ENCODE measurements around the gene C1orf74. TPM values are rescaled to one million over a fixed set of nuclear protein-coding genes. Genes with fewer than 3 reads are reported as not detected.

C1orf74 gene
- total RNA-seq, 2 experiments from 2014 or later: 1.9 to 2.0 TPM

DNA sequence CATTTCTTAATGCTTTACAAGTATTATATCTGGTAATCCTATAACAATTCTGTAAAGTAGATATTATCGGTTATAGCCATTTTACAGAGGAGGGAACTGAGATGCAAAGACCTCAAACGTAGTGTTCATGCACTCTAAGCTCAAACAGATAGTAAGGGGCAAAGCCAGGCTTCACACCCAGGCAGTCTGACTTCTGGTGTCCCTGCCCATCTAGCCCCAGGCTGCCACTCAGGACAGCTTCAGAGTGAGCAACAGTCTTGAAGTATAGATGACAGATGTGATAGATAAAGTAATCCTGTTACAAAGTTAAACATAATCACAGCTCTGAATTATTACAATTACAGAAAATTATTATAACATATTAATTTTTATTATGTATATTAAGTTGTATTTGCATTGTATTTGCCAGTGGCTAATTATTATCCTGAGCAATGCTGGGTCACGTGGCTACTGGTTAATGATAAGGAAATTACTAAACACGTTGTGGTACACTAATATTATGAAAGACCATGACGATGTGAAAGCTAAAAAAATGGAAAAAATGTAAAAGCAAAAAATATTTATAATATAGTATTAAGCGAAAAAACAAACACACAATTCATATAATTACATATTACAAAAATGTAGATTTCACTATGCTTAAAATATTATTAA is 34.6 kb downstream of the C1orf74 start:
- Mint-ChIP-seq H3K9me3 (no peaks in the 10 kb centered on the region), H3K27me3 (no peaks in the 10 kb centered on the region), H3K4me3 (peak overlapping the region; percentile 11), H3K36me3 (ENCODE audit: low read depth) (peaks cover 2% of the 10 kb centered on the region), H3K27ac (peak overlapping the region; percentile 84), H3K4me1 (peaks cover 70% of the 10 kb centered on the region)
- POLR2A ChIA-PET: interaction anchor here (0.6 kb wide), 1 partner anchor 50 kb away, joined by 3 read pairs; no protein-coding TSS in a partner anchor
- CTCF ChIA-PET: interaction anchor here (1.2 to 2.6 kb wide), 10 partner anchors 9 to 187 kb away, joined by 3 to 34 read pairs (median 6); no protein-coding TSS in a partner anchor
- no peak for DNase-seq

DNA sequence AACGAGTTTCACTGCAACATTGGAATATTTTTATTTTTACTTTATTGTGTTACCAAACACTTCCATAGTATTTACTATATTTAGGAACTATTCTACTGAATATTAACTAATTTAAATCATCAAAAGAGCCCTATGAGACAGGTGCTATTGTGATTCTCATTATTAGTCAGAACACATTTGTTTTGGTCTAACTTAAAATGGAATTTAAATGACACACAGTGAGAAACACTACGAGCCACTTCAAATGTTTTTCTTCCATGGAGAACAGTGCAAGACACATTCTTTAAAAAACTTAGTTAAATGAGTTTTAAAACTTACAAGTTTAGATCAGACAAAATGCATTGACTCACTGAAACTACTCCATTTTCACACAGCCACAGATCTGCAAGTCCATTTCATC is 35.2 kb downstream of the C1orf74 start:
- no peak for DNase-seq
- CTCF ChIA-PET: interaction anchor here (0.7 to 2.6 kb wide), 17 partner anchors 9 to 186 kb away, joined by 3 to 34 read pairs (median 6); partner anchors contain the start of gene TRAF3IP3
- Mint-ChIP-seq H3K4me1 (peaks cover 68% of the 10 kb centered on the region), H3K27me3 (no peaks in the 10 kb centered on the region), H3K9me3 (no peaks in the 10 kb centered on the region), H3K27ac (peak overlapping the region; percentile 84), H3K36me3 (ENCODE audit: low read depth) (peaks cover 2% of the 10 kb centered on the region), H3K4me3 (peak overlapping the region; percentile 11)
- POLR2A ChIA-PET: interaction anchor here (0.6 kb wide), 1 partner anchor 50 kb away, joined by 3 read pairs; no protein-coding TSS in a partner anchor

GRCh38 chr1:209748620-209749019 is 35.7 kb downstream of the C1orf74 start:
- H3K4me3 Mint-ChIP-seq: peak overlapping the region; percentile 70
- no peaks in the 10 kb centered on the region for H3K27me3 Mint-ChIP-seq
- POLR2A ChIA-PET: no interaction called here
- H3K36me3 Mint-ChIP-seq (ENCODE audit: low read depth): peaks cover 2% of the 10 kb centered on the region
- CTCF ChIA-PET: interaction anchor here (0.7 to 2.6 kb wide), 34 partner anchors 9 to 185 kb away, joined by 3 to 34 read pairs (median 6); partner anchors contain the start of genes C1orf74, G0S2 and TRAF3IP3
- peak overlapping the region; percentile 96 for H3K27ac Mint-ChIP-seq
- no peak for DNase-seq
- peaks cover 64% of the 10 kb centered on the region for H3K4me1 Mint-ChIP-seq
- no peaks in the 10 kb centered on the region for H3K9me3 Mint-ChIP-seq

DNA sequence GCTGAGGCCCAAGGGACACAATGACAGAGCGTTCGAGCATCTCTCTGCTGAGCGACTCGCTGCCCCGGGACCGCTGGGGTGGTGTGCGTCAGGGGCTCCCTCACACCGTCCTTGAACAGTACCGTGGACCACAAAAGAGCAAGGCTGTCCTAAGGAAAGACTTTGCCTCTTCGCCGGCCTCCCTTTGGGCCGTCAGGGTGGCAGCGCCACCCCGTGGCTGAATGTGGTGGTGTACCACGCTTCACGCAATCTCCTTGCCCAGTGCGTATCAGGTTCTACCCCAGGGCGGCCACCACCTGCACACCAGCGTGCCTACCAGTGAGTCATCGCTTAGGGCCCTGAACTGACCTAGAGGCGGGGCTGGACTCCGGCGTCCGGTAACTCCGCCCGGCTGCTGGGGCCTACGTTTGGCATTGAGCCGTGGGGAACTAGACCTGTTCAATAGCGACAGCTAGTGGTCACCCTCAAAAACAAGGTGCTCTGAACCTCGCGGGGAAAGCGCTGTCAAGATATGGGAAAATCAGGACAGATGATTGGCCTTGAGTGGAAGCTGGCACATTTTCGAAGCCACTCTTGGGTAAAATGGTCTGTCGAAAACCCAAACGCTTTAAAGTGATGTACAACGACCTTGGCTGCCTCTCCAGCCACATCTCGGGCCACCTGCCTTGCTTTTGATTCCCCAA is 36.6 kb downstream of the C1orf74 start:
- Mint-ChIP-seq H3K27me3 (no peaks in the 10 kb centered on the region), H3K36me3 (ENCODE audit: low read depth) (peaks cover 2% of the 10 kb centered on the region), H3K4me3 (peak overlapping the region; percentile 70), H3K9me3 (no peaks in the 10 kb centered on the region), H3K27ac (peak overlapping the region; percentile 96), H3K4me1 (peaks cover 62% of the 10 kb centered on the region)
- peak; percentile 81 for DNase-seq
- ChIA-PET CTCF (interaction anchor here (0.7 to 2.6 kb wide), 34 partner anchors 10 to 185 kb away, joined by 3 to 34 read pairs (median 6); partner anchors contain the start of genes C1orf74, G0S2 and TRAF3IP3), POLR2A (no interaction called here)

DNA sequence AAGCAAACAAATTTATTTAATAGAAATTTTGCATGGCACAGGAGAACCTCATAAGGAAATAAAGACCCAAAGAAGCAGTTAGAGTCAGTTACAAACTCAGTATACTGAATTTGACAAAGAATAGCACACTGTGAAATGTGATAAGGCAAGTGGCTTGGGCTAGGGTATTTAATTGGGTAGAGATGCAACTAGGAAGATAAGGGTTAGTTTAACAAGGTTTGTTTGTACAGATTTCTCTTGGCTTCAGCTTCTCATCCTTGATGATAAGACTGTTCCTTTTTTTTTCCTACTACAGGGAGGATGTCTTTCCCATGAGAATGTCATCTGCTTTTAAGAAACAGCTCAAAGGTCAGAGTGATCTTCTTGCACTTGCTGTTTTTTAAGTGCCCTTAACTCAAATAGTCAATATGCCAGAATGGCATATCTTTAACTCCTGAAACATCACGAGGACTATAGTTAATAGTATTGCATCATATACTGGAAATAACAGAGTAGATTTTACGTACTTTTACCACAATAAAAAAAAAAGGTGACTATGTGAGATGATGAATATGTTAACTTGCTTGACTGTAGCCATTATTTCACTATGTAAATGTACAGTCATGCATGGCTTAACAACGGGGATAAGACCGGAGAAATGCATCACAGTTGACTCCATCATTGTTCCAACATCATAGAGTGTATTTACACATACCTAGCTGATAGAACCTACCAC is 37.8 kb downstream of the C1orf74 start:
- ChIA-PET CTCF (interaction anchor here (0.5 to 2.4 kb wide), 8 partner anchors 10 to 177 kb away, joined by 3 to 13 read pairs (median 3); no protein-coding TSS in a partner anchor), POLR2A (interaction anchor here (0.6 kb wide), 1 partner anchor 43 kb away, joined by 3 read pairs; no protein-coding TSS in a partner anchor)
- Mint-ChIP-seq H3K27me3 (no peaks in the 10 kb centered on the region), H3K4me3 (no peak overlapping the region), H3K36me3 (ENCODE audit: low read depth) (peaks cover 2% of the 10 kb centered on the region), H3K9me3 (no peaks in the 10 kb centered on the region), H3K4me1 (peaks cover 55% of the 10 kb centered on the region), H3K27ac (peak overlapping the region; percentile 19)
- DNase-seq: no peak

- POLR2A ChIA-PET: no interaction called here
- DNase-seq: no peak
- H3K36me3 Mint-ChIP-seq (ENCODE audit: low read depth): no peaks in the 10 kb centered on the region
- CTCF ChIA-PET: interaction anchor here (1.0 to 1.8 kb wide), 4 partner anchors 9 to 15 kb away, joined by 3 to 7 read pairs (median 4); partner anchors contain the start of gene TRAF3IP3
- no peak overlapping the region for H3K27ac Mint-ChIP-seq
- no peaks in the 10 kb centered on the region for H3K9me3 Mint-ChIP-seq
- peaks cover 31% of the 10 kb centered on the region for H3K4me1 Mint-ChIP-seq
- H3K27me3 Mint-ChIP-seq: no peaks in the 10 kb centered on the region
- H3K4me3 Mint-ChIP-seq: no peak overlapping the region
Measured at GRCh38 chr1:209743145-209743482, 41.2 kb downstream of the C1orf74 start.

- no peak overlapping the region for H3K4me3 Mint-ChIP-seq
- H3K9me3 Mint-ChIP-seq: no peaks in the 10 kb centered on the region
- no peaks in the 10 kb centered on the region for H3K36me3 Mint-ChIP-seq (ENCODE audit: low read depth)
- CTCF ChIA-PET: interaction anchor here (1.0 to 1.8 kb wide), 4 partner anchors 8 to 15 kb away, joined by 3 to 7 read pairs (median 4); partner anchors contain the start of gene TRAF3IP3
- H3K4me1 Mint-ChIP-seq: peaks cover 26% of the 10 kb centered on the region
- DNase-seq: no peak
- POLR2A ChIA-PET: no interaction called here
- no peak overlapping the region for H3K27ac Mint-ChIP-seq
- H3K27me3 Mint-ChIP-seq: no peaks in the 10 kb centered on the region
Measured at GRCh38 chr1:209742409-209743144, 41.8 kb downstream of the C1orf74 start.

GRCh38 chr1:209741889-209742288 is 42.5 kb downstream of the C1orf74 start:
- no peak for DNase-seq
- peaks cover 20% of the 10 kb centered on the region for H3K4me1 Mint-ChIP-seq
- POLR2A ChIA-PET: no interaction called here
- CTCF ChIA-PET: interaction anchor here (1.0 kb wide), 1 partner anchor 35 kb away, joined by 6 read pairs; no protein-coding TSS in a partner anchor
- H3K9me3 Mint-ChIP-seq: no peaks in the 10 kb centered on the region
- H3K36me3 Mint-ChIP-seq (ENCODE audit: low read depth): no peaks in the 10 kb centered on the region
- H3K27ac Mint-ChIP-seq: no peak overlapping the region
- H3K27me3 Mint-ChIP-seq: no peaks in the 10 kb centered on the region
- H3K4me3 Mint-ChIP-seq: no peak overlapping the region

GRCh38 chr1:209741193-209741592 is 43.2 kb downstream of the C1orf74 start:
- DNase-seq: no peak
- peaks cover 17% of the 10 kb centered on the region for H3K4me1 Mint-ChIP-seq
- no peaks in the 10 kb centered on the region for H3K36me3 Mint-ChIP-seq (ENCODE audit: low read depth)
- H3K9me3 Mint-ChIP-seq: no peaks in the 10 kb centered on the region
- no peak overlapping the region for H3K4me3 Mint-ChIP-seq
- ChIA-PET CTCF (interaction anchor here (1.0 to 1.1 kb wide), 2 partner anchors 9 to 34 kb away, joined by 3 to 6 read pairs; no protein-coding TSS in a partner anchor), POLR2A (no interaction called here)
- no peaks in the 10 kb centered on the region for H3K27me3 Mint-ChIP-seq
- no peak overlapping the region for H3K27ac Mint-ChIP-seq

GRCh38 chr1:209738270-209738669 is 46.1 kb downstream of the C1orf74 start:
- no peak overlapping the region for H3K4me3 Mint-ChIP-seq
- POLR2A ChIA-PET: no interaction called here
- no peaks in the 10 kb centered on the region for H3K27me3 Mint-ChIP-seq
- no peaks in the 10 kb centered on the region for H3K9me3 Mint-ChIP-seq
- H3K4me1 Mint-ChIP-seq: peaks cover 14% of the 10 kb centered on the region
- CTCF ChIA-PET: interaction anchor here (1.8 to 3.0 kb wide), 2 partner anchors 9 to 10 kb away, joined by 6 to 14 read pairs; no protein-coding TSS in a partner anchor
- DNase-seq: no peak
- H3K27ac Mint-ChIP-seq: no peak overlapping the region
- no peaks in the 10 kb centered on the region for H3K36me3 Mint-ChIP-seq (ENCODE audit: low read depth)

- Mint-ChIP-seq H3K9me3 (no peaks in the 10 kb centered on the region), H3K4me1 (peaks cover 10% of the 10 kb centered on the region), H3K27me3 (no peaks in the 10 kb centered on the region), H3K27ac (no peak overlapping the region), H3K4me3 (no peak overlapping the region), H3K36me3 (ENCODE audit: low read depth) (no peaks in the 10 kb centered on the region)
- CTCF ChIA-PET: interaction anchor here (0.7 to 3.0 kb wide), 5 partner anchors 8 to 190 kb away, joined by 3 to 14 read pairs (median 4); no protein-coding TSS in a partner anchor
- POLR2A ChIA-PET: interaction anchor here (0.6 kb wide), 1 partner anchor 721 kb away, joined by 3 read pairs; no protein-coding TSS in a partner anchor
- no peak for DNase-seq
Measured at GRCh38 chr1:209737118-209737505, 47.2 kb downstream of the C1orf74 start.

All from activated CD4-positive, alpha-beta T cell treated with anti-CD3 and anti-CD28 coated beads, Interleukin-2, amount 10 ng/mL, durations not matched to agents 7 days and 5 days (primary cell).